ENCODE results near the gene CACNG1. TPM values are rescaled to one million over a fixed set of nuclear protein-coding genes. Genes with fewer than 3 reads are reported as not detected.
"Not testable (repeated sequence)": the region's sequence is repeated elsewhere in the genome, so short reads cannot be mapped to it uniquely, and the experiment has no call there.

Gene CACNG1
- total RNA-seq, 1 donor from 2014 or later, result not detected

DNA sequence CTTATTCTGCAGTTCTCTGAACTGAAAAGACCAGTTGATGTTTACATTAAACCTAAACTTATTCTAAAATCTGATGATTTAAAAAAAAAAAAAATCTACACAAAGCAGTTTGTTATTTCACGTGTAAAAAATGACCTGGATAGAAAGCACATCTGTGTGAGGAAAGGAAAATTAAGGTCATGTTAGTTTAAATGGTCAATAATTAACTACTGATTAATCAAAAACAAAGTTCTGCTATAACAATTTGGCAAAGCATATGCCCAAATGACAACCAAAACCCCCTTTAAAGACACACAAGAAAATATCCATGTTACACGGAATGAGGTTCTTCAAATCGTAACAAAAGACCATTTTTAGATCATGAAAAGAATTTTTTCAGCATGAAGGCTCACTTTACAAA lies 30.4 kb downstream of the CACNG1 start:
- DNase-seq (ENCODE audit: extremely low read depth, low read depth, low spot score), result no peak

DNA sequence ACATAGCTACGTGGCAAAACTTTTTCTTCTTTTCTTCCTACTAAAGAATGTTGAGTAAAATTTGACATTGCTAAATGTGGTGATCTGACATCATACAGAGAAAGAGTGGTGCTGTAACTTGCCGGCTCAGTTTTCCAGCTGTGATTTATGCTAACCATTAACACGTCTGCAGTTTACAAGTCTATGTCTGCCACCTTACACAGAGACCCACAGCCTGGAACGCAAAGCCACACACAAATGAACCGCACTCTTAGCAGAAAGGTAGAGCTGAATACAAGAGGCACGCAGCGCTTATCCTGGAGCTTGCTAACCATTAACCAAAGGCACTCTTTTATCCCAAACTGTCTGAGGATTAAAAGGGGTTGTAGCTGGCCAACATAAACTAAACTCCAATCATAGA lies 31.9 kb downstream of the CACNG1 start:
- DNase-seq (ENCODE audit: extremely low read depth, low read depth, low spot score), result no peak

DNA sequence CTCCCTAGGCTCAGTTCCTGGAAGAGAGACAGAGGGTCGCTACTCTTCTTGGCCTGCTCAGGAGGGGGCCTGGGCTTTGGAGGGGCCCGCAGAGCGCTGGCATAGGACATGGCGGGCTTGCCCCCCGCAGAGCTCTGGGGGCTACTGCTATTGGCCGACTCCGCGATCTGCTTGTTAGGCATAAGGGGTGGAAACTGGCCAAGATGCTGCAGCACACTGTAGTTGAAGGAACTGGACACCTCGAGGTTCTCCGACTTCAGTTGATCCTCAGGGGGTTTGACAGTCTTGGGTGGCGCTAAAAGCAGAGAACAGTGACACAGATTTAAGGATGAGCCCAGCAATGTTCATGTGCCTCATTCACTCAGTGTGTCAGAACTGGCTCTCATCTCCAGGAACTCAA lies 33.9 kb downstream of the CACNG1 start:
- DNase-seq (ENCODE audit: extremely low read depth, low read depth, low spot score), result no peak

DNA sequence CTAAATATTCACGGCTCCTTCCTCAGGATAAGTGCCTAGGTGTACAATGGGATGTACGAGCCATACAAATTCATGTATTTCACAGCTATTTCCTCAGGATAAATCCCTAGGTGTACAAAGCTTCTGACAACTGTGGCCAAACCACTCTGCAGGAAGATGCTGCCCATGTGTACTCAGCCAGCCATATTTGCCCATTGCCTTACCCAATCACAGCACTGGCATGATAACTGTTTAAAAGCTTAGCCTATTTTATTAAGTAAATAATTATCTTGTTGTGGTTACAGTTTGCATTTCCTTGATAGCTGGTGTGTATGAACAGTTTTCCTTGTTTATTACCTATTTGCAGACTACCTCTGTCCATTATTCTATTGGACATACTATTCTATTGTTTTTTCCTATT lies 35.1 kb downstream of the CACNG1 start:
- no peak for DNase-seq (ENCODE audit: extremely low read depth, low read depth, low spot score)

DNA sequence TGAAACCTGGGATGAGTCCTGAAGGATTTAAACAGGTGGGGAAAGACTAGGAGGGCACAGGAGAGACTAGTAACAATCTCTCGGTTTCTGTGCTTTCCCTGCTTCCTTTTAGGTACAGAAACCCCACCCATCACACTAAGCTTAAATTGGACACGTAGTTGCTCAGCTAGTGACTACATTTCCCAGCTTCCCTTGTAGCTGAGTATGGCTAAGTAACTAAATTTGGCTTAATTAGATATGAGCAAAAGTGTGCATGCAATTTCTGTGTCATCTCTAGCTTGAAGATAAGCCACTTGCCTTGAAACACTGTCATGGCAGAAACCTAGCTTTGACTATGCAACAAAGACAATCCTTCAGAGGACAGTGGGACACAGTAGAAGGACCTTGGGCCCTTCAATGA lies 36.5 kb downstream of the CACNG1 start:
- DNase-seq (ENCODE audit: extremely low read depth, low read depth, low spot score), result no peak

DNA sequence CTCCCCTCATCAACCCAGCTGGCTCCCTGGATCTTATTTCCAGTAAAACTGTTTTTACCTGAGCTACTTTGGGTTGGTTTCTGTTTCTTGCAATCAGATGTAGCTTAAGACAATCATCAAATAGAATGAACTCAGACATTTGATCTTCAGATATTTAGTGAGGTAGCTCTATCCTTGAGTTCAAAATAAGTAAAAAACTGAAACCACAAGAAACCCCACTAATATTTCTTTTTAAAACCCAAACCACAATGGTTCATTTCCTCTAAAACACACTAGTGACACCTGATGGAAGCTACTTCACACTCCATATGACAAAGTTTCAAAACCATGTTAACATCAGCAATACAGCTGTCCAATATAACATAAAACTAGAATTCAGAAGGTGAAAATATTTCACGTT lies 37.8 kb downstream of the CACNG1 start:
- DNase-seq (ENCODE audit: extremely low read depth, low read depth, low spot score), result no peak

DNA sequence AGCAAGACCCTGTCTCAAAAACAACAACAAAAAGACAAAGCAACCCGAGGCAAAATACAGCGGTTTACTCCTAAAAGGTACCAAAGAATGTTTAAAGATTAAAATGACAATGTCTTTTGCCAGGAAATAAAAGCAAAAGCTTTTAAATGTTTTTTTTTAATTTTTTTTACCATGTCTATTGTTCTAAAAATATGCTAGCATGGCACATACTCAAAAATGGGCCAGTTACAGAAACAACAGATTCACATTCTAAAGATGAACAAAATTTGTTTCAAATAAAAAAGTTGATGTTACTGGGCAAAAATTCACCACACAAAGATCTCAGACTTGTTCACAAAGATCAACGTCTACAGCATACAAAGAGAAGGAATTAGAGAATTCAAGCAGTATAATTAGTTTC lies 41.1 kb downstream of the CACNG1 start:
- DNase-seq (ENCODE audit: extremely low read depth, low read depth, low spot score), result no peak

DNA sequence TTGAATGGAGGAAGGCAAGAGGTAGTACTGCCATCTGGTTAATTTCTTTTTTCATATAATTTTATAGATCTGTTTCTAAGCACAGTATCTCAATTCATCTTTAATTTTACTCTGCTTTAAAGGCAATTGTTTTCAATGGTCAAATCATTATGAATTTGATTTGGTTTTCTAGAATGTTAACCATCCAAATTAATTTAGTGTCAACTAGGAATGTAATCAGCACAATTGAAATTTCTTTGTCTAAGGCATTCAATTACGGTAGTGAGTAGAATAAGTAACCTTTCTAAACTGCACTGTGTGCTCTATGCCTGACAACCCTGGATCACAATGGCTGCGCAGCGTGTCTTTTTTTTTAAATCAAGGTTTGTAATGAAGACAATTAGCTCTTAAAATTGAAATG lies 44.3 kb downstream of the CACNG1 start:
- no peak for DNase-seq (ENCODE audit: extremely low read depth, low read depth, low spot score)

DNA sequence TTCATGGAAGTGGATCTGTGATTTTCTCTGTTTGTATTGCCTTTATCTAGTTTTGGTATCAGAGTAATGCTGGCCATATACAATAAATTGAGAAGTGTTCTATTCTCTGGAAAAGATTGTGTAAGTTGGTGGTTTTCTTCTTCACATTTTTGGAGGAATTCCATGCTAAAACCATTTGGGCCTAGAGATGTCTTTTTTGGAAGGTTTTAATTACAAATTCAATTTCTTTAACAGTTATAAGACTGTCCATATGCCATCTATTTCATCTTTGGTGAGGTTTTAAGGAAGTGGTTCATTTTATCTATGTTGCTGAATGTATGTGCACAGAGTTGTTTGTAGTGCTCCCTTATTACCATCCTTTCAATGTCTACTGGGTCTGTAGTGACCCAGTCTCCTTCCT lies 46.0 kb downstream of the CACNG1 start:
- no peak for DNase-seq (ENCODE audit: extremely low read depth, low read depth, low spot score)

DNA sequence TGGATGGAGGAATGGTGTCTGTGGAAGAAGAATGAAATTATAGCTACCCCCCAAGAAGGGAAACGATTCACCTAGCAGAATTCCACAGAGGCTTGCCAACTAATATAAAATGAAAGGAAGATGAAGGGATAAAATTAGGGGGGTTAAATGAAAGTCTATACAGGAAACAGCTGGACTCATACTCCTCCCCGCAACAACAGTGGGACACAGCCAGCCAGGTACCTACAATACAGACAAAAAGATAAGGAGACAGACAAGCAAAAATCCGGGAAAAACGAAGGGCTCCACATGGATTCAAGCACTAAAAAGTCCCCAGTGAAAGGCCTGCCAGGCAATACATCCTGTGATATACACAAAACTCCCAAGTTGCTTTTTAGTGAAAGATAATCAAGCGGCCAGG lies 47.9 kb downstream of the CACNG1 start:
- no peak for DNase-seq (ENCODE audit: extremely low read depth, low read depth, low spot score)

DNA sequence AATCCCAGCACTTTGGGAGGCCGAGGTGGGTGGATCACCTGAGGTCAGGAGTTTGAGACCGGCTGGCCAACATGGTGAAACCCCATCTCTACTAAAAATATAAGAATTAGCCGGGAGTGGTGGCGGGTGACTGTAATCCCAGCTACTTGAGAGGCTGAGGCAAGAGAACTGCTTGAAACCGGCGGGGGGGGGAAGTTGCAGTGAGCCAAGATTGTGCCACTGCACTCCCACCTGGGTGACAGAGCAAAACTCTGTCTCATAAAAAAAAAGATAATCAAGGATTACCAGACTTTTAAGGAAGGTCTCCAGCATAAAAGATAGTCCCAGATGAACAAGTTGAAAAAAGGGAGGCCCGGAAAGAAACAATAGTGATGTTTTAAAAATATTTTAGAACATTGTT lies 48.4 kb downstream of the CACNG1 start:
- not testable (repeated sequence) for DNase-seq (ENCODE audit: extremely low read depth, low read depth, low spot score)

DNA sequence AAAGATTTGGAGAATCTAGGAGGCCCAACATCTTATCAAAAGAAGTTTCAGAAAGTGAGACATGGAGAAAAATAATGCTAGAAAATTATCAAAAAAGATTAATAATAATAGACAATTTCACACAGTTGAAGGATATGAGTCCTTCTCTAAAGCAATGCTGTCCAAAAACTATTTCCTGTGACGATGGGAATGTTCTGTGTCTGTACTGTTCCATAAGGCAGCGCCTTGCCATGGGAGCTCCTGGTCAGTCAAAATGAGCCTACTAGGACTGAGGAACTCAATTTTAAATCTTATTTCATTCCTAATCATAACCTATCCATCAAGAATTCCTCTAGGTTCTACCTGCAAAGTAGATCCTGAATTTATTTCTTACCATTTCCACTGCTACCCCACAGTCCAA lies 49.0 kb downstream of the CACNG1 start:
- no peak for DNase-seq (ENCODE audit: extremely low read depth, low read depth, low spot score)

DNA sequence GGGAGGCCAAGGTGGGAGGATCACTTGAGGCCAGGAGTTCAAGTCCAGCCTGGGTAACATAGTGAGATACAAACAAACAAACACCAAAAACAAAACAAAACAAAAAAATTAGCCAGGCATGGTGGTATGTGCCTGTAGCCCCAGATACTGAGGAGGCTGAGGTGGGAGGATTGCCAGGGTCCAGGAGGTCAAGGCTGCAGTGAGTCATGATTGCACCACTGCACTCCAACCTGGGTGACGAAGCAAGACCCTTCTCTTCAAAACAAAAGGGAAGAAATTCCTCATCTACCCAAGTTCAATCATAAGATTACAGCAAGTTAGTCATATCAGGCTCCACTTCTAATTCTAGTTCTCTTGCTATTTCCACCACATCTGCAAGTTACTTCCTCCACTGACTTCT lies 50.9 kb downstream of the CACNG1 start:
- DNase-seq (ENCODE audit: extremely low read depth, low read depth, low spot score), result not testable (repeated sequence)

DNA sequence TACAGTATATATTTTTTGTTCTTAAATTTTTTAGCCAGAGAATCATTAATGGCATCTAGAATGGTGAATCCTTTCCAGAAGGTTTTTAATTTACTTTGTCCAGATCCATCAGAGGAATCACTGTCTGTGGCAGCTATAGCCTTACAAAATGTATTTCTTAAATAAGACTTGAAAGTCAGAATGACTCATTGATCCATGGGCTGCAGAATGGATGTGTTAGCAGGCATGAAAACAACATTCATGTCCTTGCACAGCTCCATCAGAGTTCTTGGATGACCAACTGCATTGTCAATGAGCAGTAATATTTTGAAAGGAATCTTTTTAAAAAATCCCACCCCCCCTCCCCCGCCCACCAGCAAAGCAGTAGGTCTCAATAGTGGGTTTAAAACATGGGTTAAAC lies 51.4 kb downstream of the CACNG1 start:
- no peak for DNase-seq (ENCODE audit: extremely low read depth, low read depth, low spot score)

DNA sequence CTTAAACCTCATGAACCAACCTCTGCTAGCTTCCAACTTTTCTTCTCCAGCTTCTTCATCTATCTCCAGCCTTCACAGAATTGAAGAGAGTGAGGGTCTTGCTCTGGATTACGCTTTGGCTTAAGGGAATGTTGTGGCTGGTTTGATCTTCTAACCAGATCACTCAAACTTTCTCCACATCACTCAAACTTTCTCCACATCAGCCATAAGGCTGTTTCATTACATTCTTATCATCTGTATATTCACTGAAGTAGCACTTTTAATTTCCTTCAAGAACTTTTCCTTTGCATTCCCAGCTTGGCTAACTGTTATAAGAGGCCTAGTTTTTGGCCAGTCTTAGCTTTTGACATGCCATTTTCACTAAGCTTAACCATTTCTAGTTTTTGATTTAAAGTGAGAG lies 52.3 kb downstream of the CACNG1 start:
- DNase-seq (ENCODE audit: extremely low read depth, low read depth, low spot score), result no peak

DNA sequence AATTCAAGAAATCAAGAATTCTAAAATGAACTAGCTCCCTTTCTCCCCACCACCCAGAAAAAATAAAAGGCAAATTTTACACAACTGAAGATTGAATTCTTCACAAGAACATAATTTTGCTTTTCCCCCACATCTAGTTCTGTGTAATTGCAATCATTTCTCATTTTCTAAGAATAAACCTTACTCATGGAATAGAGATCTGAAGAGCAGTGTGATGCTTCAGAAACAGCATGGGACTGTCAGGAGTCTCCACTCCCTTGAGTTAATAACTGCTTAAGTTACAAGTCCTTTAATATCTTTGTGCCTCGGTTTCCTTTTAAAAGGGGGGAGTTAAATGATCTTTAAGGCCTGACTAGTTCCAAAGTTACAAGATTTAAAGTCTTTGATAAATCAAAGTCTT lies 53.7 kb downstream of the CACNG1 start:
- DNase-seq (ENCODE audit: extremely low read depth, low read depth, low spot score), result no peak

DNA sequence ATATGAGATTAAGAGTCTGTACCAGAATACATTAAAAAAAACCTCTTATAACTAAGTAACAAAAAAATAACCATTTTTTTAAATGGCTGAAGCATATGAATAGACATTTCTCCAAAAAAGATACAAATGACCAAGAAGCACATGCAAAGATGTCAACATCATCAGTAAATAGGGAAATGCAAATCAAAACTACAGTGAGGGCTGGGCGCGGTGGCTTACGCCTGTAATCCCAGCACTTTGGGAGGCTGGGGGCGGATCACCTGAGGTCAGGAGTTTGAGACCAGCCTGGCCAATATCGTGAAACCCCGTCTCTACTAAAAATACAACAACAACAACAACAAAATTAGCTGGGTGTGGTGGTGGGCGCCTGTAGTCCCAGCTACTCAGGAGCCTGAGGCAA lies 60.3 kb downstream of the CACNG1 start:
- not testable (repeated sequence) for DNase-seq (ENCODE audit: extremely low read depth, low read depth, low spot score)

DNA sequence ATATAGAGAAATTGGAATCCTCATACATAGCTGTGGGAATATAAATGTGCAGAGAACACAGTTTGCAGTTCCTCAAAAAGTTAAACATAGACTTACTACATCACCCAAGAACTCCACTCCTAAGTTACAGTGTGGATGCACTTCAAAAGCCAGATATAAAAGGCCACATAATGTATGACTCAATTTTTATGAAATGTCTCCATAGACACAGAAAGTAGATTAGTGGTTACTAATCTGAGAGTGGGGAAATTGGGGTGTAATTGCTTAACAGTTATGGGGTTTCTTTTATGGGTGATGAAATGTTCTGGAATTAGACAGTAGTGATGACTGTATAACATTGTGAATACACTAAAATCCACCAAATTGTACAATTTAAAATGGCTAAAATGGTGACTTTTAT lies 60.9 kb downstream of the CACNG1 start:
- no peak for DNase-seq (ENCODE audit: extremely low read depth, low read depth, low spot score)

Other genes starting within 250 kb of the CACNG1 start
- gene CACNG5, start 209.4 kb upstream of the CACNG1 start, total RNA-seq, result not detected in 2 replicates
- gene CACNG4, start 79.8 kb upstream of the CACNG1 start, total RNA-seq, result 0.05 TPM in 1 of 2 replicates, not detected in the other
- gene HELZ, start 200.6 kb downstream of the CACNG1 start, total RNA-seq, result 34.5 and 44.0 TPM in 2 replicates

Measured in glomerular endothelial cell (primary cell).